Astrocyte (in vitro differentiated cells and primary cell): ENCODE results near the gene LMAN1L.

ENCODE experiments used
- EZH2 ChIP-seq: IDR thresholded peaks from 2 replicates; pipeline ENCODE4 v1.6.1; 2012; ENCODE audit warnings: mild to moderate bottlenecking, low read length, inconsistent platforms; ENCODE audit not compliant: insufficient read depth
- TF ChIP-seq, protein P1 (sequence below): IDR thresholded peaks from 2 replicates; pipeline ENCODE4 v1.5.1; 2011; ENCODE audit warnings: low read depth, mild to moderate bottlenecking, inconsistent platforms, low read length, moderate library complexity; ENCODE audit not compliant: insufficient read depth

DNA sequence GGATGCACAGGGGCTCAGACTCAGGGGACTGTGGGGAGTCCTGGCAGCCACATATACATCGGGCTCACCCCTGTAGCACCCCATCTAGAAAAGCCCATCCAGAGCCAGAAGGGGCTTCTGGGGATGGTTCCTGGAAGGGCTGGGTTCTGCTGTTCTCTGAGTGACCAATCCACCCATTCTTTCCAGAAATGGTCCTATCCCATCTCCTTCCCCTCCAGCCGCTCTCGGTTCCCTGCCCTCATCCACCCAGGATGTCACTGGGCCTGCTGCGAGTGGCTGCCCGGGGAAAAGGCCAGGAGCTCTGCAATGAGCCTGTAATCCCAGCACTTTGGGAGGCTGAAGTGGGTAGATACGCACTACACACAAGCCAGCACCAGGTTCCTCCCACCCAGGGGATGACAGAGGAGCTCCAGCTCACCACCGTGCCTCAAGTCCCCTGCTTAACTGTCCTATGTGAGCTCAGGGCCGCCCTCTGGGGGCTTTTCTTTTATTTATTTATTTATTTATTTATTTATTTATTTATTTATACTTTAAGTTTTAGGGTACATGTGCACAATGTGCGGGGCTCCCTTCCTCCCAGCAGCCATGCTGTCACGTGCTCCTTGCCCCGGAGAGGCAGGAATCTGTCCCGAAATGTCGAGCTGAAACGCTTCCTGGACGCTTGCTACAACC lies 44.4 kb upstream of the LMAN1L start:
- TF ChIP-seq, protein P1, sequence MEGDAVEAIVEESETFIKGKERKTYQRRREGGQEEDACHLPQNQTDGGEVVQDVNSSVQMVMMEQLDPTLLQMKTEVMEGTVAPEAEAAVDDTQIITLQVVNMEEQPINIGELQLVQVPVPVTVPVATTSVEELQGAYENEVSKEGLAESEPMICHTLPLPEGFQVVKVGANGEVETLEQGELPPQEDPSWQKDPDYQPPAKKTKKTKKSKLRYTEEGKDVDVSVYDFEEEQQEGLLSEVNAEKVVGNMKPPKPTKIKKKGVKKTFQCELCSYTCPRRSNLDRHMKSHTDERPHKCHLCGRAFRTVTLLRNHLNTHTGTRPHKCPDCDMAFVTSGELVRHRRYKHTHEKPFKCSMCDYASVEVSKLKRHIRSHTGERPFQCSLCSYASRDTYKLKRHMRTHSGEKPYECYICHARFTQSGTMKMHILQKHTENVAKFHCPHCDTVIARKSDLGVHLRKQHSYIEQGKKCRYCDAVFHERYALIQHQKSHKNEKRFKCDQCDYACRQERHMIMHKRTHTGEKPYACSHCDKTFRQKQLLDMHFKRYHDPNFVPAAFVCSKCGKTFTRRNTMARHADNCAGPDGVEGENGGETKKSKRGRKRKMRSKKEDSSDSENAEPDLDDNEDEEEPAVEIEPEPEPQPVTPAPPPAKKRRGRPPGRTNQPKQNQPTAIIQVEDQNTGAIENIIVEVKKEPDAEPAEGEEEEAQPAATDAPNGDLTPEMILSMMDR = no peak
- TF ChIP-seq EZH2 = no peak
